GM18873 (cell line): ENCODE measurements around the gene ZNF22.

Experiments
- ATAC-seq: cut with Tn5 transposase; IDR thresholded peaks from one replicate; pipeline ENCODE4 v1.9.1; 2021; ENCODE audit warnings: mild to moderate bottlenecking, moderate library complexity, moderate number of reproducible peaks; ENCODE audit not compliant: unreplicated experiment, low FRiP score

ZNF22 gene

GRCh38 chr10:44963772-44964633 is 36.7 kb upstream of the ZNF22 start:
- no peak for ATAC-seq

GRCh38 chr10:44965104-44965503 is 35.6 kb upstream of the ZNF22 start:
- ATAC-seq, result no peak

GRCh38 chr10:44965651-44966097 is 35.0 kb upstream of the ZNF22 start:
- ATAC-seq, result no peak

DNA sequence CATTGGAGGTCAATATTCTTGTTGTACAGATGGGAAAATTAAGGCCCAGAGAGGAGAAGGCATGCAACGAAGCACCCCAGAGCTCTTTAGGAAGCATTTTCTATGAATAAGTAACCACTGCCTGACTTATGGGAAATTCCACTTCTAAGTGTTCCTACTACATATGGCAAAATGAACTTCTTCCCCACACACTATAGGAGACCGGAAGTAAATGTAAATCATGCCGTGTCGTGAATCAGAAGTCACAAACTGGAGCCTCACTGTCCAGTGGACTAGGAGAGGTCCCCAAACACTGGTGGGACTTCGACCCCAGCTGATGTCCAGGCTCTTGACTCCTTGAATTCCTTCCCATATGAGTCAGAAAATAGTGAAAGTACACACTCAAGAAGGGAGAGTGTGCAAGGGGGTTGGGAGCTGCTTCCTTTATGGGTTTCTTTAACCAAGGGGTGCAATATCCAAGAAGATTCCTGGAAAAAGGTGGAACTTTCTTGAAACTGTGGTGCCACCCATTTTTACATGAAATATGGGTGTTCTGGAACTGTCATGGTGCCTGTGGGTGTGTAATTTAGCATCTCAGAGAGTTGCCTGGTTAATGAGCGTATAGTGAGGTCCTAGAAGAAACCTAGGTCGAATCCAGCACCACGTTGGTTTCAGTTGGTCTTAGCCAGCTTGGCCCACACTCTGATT is 34.5 kb upstream of the ZNF22 start:
- no peak for ATAC-seq

DNA sequence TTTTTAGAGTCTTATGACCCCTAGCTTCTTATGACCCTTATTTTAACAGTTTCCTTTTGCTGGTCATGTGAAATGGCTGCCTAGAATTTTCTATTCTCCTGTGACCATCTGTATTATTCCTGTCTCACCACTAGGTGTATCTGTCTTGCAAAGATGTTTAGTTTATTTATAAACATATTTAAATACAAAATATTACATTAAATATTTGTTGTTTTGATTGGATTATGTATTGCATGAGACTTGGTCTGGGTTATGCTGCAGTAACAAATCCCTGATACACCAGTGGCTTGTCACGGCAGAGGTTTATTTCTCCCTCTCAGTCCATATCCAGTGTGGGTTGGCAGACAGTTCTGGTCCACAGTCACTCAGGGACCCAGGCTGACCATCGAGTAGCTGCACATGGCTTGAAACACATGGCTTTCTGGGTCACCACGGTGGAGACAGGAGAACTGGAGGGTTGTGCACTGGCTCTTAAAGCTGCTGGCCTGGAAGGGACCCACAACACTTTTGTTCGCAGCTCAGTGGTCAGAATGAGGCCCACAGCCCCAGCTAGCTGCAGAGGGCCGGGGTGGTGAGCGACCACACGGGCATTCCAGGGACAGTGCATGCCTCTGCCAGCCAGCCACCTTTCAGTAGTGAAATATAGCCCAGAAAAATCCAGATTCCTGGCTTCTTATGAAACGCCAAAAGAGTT is 33.8 kb upstream of the ZNF22 start:
- no peak for ATAC-seq

DNA sequence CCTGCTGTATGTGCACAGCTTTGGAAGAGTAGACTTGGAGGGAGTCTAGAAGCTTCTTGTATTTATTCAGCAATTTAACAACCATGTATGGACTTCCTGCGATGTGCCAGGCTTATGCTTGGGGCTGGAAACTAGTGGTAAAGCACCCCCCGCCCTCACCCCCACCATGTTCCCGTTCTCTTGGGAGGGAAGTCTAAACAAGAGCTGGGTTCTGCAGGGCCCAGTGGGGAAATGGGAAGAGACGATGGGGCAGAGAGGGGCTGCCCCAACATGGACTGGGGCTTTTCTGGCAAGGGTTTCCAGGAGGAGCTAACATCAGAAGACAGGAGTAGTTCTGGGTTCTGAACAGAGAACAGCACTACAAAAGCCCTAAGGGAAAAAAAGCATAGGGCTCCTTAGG is 33.1 kb upstream of the ZNF22 start:
- no peak for ATAC-seq

- ATAC-seq, result no peak
Observed at GRCh38 chr10:44968091-44968490, 32.6 kb upstream of the ZNF22 start.

DNA sequence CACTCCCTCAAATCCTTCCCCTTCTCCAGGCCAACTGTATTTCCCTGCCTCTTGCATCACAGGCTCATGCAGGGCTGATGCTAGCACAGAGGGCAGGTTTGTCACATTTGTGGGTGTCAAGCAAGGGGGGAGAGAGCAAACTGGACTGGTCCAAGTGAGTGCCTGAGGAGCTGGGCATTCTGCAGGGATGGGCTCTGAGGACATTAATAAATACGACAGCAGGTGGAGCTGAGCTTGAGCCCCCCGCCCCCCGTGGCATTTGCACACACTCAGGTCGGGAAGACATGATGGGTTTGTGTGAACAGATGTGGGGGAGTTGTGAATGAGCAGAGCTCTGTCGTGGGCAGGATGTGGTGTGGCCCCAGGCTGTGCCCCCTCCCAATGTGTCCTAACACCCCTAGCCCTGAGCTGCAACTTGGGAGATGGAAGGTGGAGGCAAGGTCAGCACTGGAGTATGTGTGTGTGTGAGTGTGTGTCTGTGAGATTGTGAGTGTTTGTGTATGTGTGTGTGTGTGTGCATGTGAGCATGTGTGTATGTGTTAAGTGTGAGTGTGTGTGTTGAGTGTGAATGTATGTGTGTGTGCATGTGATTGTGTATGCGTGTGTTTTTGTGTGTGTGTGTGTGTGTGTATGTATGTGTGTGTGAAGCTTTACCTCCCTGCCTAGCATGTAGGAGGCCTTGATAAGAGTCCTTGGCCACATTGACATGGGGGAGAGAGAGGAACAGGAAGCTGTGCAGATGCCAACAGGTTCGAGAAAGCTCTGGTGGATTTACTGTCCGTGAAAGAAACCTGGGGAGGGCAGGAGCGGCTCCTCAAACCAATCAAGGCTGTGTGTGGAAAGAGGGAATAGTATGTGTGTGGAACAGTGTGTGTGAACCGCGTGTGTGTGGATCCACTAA is 32.0 kb upstream of the ZNF22 start:
- ATAC-seq, result no peak

GRCh38 chr10:44969854-44970253 is 30.9 kb upstream of the ZNF22 start:
- ATAC-seq, result no peak

DNA sequence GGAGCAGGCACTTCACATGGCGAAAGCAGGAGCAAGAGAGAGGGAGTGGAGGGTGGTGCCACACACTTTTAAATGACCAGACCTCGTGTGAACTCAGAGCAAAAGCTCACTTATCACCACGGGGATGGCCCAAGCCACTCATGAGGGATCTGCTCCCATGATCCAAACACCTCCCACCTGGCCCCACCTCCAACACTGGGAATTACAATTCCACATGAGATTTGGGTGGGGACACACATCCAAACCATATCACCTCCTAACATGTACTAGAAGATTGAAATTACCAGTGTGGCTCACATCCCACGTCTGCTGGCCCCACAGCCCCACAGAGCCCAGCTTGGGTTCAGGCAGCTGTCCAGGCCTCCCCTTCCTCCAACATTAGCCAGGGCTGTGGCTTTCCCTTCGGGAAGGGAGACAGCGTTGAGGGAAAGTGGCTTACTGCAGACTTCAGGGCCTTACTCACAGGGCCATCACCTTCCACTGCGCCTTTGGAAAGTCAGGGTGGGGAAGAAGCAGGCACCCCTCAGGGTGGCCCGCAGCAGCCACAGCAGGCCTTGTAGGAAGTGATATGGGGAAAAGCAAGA is 29.8 kb upstream of the ZNF22 start:
- ATAC-seq, result no peak

- no peak for ATAC-seq
Observed at GRCh38 chr10:44971434-44971833, 29.3 kb upstream of the ZNF22 start.

GRCh38 chr10:44971935-44972757 is 28.6 kb upstream of the ZNF22 start:
- no peak for ATAC-seq

- no peak for ATAC-seq
Observed at GRCh38 chr10:44972874-44973306, 27.8 kb upstream of the ZNF22 start.

- no peak for ATAC-seq
Observed at GRCh38 chr10:44973323-44974081, 27.2 kb upstream of the ZNF22 start.

DNA sequence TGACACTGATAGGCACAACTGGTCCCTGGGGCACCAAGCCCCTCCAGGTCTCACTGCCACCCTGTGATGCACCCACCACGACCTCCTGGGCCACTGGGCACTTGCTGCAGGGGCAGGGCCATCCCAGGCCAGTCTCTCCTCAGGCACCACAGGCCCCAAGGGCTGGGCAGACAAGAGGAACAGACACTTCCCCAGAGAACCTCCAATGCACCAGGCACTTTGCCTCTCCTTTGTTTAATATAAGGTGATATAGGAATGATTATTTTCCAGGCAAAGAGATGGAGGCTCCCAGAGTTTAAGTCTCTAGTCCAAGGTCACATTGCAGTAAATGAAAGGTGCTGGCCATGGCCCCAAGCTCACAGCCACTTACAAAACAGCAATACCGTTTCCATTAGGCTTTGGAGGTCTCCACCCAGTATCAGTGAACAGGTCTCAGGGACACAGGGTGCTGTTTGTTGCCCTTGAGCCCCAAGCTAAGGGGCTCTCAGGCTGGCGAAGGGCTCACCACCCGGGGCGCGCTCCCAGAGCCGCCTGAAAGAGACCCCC is 26.6 kb upstream of the ZNF22 start:
- ATAC-seq, result no peak

DNA sequence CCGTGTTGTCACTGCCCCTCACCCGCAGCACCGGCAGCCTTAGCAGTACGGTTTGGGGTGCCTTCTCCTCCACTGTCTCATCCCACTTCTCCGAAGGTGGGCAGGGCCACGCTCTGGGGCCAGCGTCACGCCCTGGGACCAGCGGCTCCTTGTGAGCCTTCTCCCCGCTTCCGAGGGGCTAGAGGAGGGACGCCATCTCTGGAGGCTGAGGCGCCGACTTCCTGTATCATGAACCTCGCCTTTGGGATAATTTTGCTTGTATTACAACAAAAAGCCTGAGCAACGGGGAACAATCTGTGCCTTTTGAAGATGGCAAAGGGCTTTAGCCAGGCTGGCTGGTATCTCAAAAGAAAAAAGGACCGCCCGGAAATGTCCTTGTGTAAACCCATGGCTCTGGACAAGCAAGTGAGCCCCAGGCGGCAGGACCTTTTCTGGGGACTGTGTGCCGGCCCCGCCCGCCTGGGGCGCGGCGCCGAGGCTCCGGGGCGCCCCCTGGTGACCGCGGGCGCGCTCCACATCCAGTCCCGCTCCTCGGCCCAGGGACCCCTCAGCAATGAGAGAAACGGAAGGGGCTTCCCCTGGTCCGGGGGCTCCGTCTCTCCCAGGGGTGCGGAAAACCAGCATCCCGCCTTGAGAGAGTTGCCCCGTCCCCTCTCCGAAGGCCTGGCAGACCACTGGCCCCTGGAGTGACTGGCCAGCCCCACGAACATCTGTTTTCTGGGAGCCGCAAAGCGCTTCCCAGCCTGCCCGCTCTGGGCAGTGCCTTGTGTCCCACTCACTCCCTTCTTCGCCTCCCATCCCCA is 25.9 kb upstream of the ZNF22 start:
- ATAC-seq, result peak; percentile 58
